CD4-positive, alpha-beta T cell treated with Interleukin-15 for 4 hours (primary cell): ENCODE measurements around the gene CD8B.
"Not testable (repeated sequence)": the region's sequence is repeated elsewhere in the genome, so short reads cannot be mapped to it uniquely, and the experiment has no call there.

Experiments
- DNase-seq: peaks from one replicate; pipeline ENCODE4 v3.0.0-alpha.2; 2020; ENCODE audit warnings: low spot score

Gene CD8B

DNA sequence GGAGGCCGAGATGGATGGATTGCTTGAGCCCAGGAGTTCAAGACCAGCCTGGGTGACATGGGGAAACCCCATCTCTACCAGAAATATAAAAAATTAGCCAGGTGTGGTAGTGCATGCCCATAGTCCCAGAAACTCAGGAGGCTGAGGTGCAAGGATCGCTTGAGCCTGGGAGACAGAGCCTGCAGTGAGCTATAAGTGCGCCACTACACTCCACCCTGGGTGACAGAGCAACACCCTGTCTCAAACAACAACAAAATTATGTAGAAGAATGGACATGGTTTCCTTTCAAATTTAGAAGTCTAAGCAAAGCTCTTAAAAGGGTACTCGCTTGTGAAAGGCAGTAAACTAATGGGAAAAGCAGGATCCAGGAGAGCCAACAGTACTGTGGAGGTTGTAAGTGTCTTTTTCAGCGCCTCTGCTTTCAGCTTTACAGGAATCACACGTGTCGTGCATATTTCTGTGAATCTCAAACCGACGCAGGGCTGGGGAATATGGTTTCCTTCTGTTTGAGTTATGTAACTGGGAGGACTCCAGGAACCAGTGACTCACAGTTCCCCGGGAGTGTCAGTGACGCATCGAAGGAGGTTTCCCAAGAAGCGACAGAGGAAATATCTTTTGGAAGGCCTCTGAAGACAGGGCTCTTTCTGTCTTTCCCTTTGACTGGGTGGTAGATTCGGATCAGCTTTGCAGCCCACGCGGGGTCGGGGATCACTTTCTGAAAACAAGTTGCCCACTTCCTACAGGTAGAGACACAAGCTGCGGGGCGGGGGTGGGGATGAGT lies 24.6 kb downstream of the CD8B start:
- peak; percentile 82 for DNase-seq

DNA sequence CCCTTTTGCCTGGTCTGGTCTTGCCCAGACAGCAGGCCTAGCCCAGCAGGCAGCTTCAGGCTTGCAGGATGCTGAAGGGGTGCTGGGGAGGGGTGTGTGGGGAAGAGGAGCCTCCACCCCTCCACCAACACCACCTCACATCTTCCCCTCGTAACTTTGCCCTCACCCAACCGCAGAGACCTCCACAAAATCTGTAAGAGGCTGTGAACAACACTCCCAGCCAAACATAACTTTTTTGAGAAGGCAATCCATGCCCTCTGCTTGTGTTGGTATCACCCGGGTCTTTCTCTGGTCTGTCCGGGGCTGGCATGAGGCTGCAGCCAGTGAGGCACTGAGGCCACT lies 26.2 kb downstream of the CD8B start:
- DNase-seq = not testable (repeated sequence)

GRCh38 chr2:86833315-86833714 lies 28.4 kb downstream of the CD8B start:
- DNase-seq = no peak

DNA sequence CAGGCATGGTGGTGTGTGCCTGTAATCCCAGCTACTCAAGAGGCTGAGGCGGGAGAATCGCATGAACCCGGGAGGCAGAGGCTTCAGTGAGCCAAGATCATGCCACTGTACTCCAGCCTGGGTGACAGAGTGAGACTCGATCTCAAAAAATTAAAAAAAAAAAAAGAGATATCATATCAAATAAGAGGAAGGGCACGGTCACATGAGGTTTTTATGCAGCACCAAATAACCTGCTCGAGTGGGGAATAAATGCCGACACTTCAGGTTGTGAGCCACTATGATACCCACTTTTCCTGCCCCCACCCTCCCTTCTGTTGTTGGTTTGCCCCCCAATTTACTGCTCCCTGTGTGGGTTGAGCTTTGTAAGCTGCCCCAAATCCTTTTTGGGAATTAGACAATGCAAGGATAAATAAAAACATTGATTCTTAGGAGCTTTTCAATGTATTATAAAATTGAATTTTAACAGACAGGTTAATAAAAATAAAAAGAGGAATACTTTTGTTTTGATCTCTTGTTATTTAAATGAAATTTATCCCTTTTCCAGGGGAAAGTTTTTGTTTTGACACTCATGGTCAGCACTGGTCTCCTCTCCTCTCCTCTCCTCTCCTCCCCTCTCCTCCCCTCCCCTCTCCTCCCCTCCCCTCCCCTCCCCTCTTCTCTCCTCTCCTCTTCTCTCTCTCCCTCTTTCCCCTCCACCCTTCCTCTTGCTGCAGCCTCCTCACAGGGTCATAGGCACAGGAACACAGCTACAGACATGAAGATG lies 29.2 kb downstream of the CD8B start:
- DNase-seq = no peak

DNA sequence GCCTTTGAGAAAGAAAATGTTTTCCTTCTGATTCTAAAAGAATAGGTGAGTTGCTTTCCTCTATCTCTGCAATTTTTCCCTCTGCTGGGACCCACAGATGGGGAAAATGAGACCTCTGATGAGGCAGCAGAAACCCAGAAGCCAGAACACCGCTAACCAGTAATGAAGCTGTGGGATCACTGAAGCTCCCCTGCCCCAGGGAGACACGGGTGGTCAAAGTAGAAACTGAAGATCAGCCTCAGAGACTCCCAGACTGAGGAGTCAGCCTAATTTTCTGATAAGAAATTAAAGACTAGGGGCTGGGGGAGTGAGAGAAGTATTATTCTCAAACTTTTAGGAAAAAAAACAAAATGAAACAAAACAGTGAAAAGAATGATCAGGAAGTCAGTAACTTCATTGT lies 30.1 kb downstream of the CD8B start:
- DNase-seq = no peak

- DNase-seq = peak; percentile 52
These were observed 34.7 kb downstream of the CD8B start for GRCh38 chr2:86826951-86827350.

DNA sequence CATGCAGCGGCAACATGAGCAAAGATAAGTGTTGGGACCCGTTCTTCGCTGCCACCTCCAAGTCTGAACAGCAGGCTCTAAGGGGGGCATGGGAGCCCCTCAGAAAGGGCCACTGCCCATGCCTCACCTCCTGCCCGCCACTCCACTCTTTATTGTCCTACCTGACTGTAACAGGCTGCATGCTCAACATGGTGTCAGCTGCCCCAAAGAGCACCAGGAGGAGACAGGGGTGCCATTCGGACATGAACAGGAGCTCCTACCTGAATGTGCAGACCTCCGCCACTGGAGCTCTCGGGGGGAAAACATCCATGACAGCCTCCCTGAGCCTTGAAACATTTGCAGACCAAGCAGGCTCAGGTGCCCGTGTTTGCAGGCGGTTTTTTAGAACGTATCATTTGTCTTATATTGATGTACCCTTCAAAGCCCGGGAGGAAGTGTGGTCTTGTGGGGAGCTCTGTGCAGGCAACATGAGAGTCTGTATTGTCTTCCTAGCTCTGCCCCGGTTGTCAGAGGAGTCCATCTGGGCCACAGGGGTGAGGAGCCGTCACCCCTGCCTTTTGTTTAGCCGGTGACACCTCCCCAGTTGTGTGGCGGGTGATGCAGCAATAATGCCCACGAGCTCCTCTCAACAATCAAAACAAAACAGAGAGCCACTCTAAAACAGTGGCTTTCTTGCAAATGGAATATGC lies 35.8 kb downstream of the CD8B start:
- DNase-seq = peak; percentile 74

GRCh38 chr2:86825036-86825692 lies 36.5 kb downstream of the CD8B start:
- peak; percentile 28 for DNase-seq

DNA sequence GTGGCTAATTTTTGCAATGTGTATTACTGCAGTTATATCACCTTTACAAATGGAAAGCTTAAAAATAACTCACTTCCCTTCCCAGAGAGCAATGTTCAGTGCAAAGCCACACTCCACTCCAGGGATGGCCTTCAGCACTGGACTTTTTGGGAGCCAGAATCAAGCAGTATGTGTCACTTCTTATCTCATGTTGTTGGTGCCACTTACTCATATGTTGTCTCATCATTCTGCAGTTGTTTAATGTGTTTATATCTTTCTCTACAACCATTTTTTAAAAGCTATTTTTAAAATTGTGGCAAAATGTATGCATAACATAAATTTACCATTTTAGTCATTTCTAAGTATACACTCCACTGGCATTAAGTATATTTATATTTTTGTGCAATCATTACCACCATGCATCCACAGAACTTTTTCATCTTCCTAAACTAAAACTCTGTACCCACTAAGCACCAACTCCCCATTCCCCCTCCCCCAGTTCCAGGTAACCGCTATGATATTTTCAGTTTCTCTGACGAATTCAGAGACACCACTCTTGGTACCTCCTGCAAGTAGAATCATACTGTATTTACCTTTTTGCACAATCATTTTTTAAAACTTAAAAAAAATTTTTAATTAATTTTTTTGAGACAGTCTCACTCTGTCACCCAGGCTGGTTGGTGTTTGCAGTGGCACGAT lies 38.9 kb downstream of the CD8B start:
- peak; percentile 37 for DNase-seq

DNA sequence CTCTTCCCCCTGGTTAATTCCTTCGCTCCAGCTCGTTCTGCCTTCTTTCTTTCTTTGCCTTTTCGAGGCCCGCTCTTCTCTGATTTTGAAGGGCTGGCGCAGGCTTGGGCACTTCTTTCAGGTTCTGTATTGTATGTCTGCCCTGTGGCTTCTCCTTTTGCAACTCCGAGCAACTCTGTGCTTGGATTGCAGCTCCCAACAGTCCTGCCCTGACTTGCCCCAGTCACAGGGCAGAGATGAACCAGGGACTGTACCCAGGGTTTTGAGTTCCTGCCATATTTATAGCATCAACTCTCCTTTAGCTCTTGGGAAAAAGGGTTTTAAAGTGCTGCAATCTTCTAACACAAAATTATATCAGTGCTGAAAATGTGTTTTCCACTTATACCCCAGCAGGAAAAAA lies 39.8 kb downstream of the CD8B start:
- no peak for DNase-seq

GRCh38 chr2:86821306-86821705 lies 40.4 kb downstream of the CD8B start:
- DNase-seq = no peak

DNA sequence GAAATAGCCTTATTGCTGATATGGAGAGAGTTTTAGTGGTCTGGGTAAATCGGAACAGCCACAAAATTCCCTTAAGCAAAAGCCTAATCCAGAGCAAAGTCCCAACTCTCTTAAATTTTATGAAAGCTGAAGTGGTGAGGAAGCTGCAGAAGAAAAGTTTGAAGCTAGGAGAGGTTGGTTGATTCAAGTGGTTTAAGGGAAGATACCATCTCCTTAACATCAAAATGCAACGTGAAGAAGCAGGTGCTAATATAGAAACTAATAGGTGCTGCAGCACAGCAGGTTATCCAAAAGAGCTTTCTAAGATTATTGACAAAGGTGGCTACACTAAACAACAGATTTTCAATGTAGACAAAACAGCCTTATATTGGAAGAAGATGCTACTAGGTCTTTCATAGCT lies 42.7 kb downstream of the CD8B start:
- no peak for DNase-seq

GRCh38 chr2:86818114-86818801 lies 43.4 kb downstream of the CD8B start:
- no peak for DNase-seq

DNA sequence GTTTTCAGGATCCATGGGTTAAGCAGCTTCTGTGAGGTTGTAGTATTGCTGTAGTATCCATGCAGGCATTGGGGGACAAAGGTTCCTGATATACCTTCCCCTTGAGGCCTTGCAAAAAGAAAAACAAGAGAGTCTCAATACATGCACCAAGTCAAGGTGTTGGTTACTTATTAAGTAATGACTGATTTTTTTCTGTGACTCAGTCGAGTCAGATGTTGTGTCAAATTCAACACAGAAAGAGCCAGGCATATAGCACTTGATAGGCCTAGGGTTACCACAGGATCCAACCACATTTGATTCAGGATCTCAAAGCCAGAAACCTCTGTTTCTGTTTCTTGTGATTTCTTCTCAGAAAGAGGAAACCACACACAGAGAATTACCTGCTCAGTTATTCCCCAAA lies 46.1 kb downstream of the CD8B start:
- DNase-seq = peak; percentile 49

GRCh38 chr2:86809481-86810121 lies 52.1 kb downstream of the CD8B start:
- DNase-seq = no peak

DNA sequence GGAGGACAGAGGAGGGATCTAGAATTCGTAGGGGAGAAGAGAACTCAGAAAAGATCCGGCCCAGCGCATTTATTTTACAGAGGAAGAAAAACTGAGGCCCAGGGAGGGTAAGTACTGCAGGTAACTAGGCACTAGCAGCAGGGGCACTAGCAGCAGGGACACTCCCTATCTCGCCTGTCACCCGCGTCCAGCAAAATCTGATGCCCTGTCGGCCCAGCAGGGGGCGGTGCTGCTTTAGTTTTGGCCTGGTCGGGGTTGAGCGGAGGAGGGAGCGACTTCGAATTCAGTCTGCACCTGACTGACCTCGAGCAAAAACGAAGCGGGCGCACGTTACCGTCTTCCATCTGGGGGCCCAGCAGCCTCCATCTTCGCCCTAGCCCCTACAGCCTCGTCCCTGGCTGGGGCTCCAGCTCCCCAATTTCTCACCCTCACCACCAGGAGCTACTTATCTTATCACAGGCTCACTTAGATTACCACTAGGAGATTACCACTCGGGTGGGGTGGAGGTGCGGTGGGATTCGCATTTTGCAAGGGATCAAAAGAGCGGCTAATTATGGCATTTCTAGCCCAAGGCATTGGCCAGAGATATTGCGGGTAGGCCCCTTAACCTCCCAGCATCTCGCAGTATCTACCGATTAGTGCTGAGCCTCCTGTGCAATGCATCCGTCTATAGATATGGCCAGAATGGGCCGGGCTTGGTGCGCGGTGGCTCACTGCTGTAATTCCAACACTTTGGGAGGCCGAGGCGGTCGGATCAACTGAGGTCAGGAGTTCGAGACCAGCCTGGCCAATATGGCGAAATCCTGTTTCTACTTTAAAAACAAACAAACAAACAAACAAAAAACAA lies 53.1 kb downstream of the CD8B start:
- peak; percentile 96 for DNase-seq

GRCh38 chr2:86807468-86808275 lies 54.0 kb downstream of the CD8B start:
- peak; percentile 64 for DNase-seq

GRCh38 chr2:86807133-86807467 lies 54.6 kb downstream of the CD8B start:
- no peak for DNase-seq
